Right hindlimb (tissue), 1 donor: ENCODE data around the gene POM121C.
"Not testable (repeated sequence)": the region's sequence is repeated elsewhere in the genome, so short reads cannot be mapped to it uniquely, and the experiment has no call there.

Experiments
- DNase-seq: peaks from one replicate; pipeline ENCODE4 v3.0.0-alpha.2; 2018

POM121C gene

GRCh38 chr7:75374519-75375317 is 111.4 kb downstream of the POM121C start:
- DNase-seq: not testable (repeated sequence)

DNA sequence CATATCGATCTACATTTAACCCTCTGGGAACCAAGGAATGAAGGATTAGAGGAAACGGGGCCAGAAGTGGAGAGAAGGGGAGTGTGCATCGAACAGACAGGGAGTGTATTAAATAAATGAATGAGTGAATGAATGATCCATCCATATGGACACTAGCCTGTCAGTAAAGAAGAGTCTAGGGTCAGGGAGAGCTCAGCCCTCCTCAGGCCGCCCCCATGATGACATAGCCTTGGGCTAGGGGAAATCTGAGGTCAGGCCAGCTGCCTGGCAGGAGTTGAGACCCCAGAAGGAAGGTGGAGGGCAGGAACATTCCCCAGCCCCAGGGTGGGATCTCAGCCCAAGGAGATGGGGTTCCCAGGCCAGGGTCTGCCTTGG is 112.0 kb downstream of the POM121C start:
- not testable (repeated sequence) for DNase-seq

DNA sequence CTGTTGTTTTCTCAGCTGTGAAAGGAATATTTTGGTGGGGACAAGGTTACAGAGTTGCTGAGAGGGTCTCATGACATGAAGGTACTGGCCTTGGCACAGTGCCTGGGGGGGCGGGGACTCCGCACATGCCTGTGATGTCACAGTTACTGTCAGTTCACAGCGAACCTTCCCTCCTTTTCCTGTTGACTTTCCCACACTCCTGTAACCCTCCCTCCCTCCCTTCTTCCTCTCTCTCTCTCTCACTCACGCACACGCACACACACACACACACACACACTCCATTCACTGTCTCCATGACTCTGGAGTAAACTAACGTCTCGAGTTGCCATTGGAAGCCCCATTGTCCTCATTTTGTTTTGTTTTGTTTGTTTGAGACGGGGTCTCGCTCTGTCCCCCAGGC is 118.8 kb downstream of the POM121C start:
- DNase-seq: not testable (repeated sequence)
